OCI-LY1 (cell line): Measurements from ENCODE around the gene PLCG1.

Experiments
- H2AFZ ChIP-seq: fragments of 200-600 bp; sonication (generic), shearing (Covaris generic); 2 replicates; pipeline ENCODE4 v1.6.0; 2014; ENCODE audit warnings: antibody characterized with exemption, mild to moderate bottlenecking, low read length
- H3F3A ChIP-seq: fragments of 200-600 bp; sonication (generic), shearing (Covaris generic); 2 replicates; pipeline ENCODE4 v1.6.0; 2014; ENCODE audit warnings: mild to moderate bottlenecking, antibody characterized with exemption, low read length, moderate library complexity; ENCODE audit not compliant: insufficient read depth
- H3K27ac ChIP-seq: fragments of 200-600 bp; sonication (generic); 2 replicates; pipeline ENCODE4 v1.5.1; 2014; ENCODE audit warnings: low read length, mixed run types, mild to moderate bottlenecking, low read depth; ENCODE audit not compliant: poor library complexity, severe bottlenecking
- H3K27me3 ChIP-seq: fragments of 200-600 bp; sonication (generic); 2 replicates; pipeline ENCODE4 v1.6.0; 2014; ENCODE audit warnings: antibody characterized with exemption, mild to moderate bottlenecking, low read length, moderate library complexity; ENCODE audit not compliant: insufficient read depth
- H3K36me3 ChIP-seq: fragments of 200-600 bp; sonication (generic); 2 replicates; pipeline ENCODE4 v1.6.1; 2014; ENCODE audit warnings: mild to moderate bottlenecking, antibody characterized with exemption, low read length, moderate library complexity, mixed read lengths; ENCODE audit not compliant: insufficient read depth
- H3K4me1 ChIP-seq: fragments of 200-600 bp; sonication (generic); 2 replicates; pipeline ENCODE4 v1.5.1; 2014; ENCODE audit warnings: mild to moderate bottlenecking, low read length, moderate library complexity; ENCODE audit not compliant: insufficient read depth, severe bottlenecking
- H3K4me2 ChIP-seq: fragments of 200-600 bp; sonication (generic), shearing (Covaris generic); 2 replicates; pipeline ENCODE4 v1.6.1; 2014; ENCODE audit warnings: low read length
- H3K4me3 ChIP-seq: fragments of 200-600 bp; sonication (generic); 2 replicates; pipeline ENCODE4 v1.5.1; 2014; ENCODE audit warnings: low read length, low read depth, mild to moderate bottlenecking, mixed read lengths; ENCODE audit not compliant: poor library complexity, severe bottlenecking
- H3K79me2 ChIP-seq: fragments of 200-600 bp; shearing (Covaris generic); 2 replicates; pipeline ENCODE4 v1.6.1; 2016; ENCODE audit warnings: mixed run types, low read length, mixed read lengths; ENCODE audit not compliant: insufficient read depth
- H3K9ac ChIP-seq: fragments of 200-600 bp; sonication (generic), shearing (Covaris generic); 2 replicates; pipeline ENCODE4 v1.6.1; 2014; ENCODE audit warnings: mild to moderate bottlenecking, low read length, mixed read lengths
- H3K9me2 ChIP-seq: fragments of 200-600 bp; sonication (generic), shearing (Covaris generic); 2 replicates; pipeline ENCODE4 v1.6.1; 2014; ENCODE audit warnings: low read depth, mild to moderate bottlenecking, low read length, mixed read lengths
- H3K9me3 ChIP-seq: fragments of 200-600 bp; shearing (Covaris generic); 2 replicates; pipeline ENCODE4 v1.6.1; 2014; ENCODE audit warnings: low read length, mixed read lengths
- H4K20me1 ChIP-seq: fragments of 200-600 bp; sonication (generic), shearing (Covaris generic); 2 replicates; pipeline ENCODE4 v1.6.0; 2016; ENCODE audit warnings: mild to moderate bottlenecking, low read length; ENCODE audit not compliant: insufficient read depth
- EZH2 ChIP-seq: fragments of 200-600 bp; sonication (generic), shearing (Covaris generic); IDR thresholded peaks from 2 replicates; pipeline ENCODE4 v1.8.0; 2017; ENCODE audit warnings: borderline replicate concordance, mixed run types, mild to moderate bottlenecking, antibody characterized with exemption, low read length, moderate library complexity, mixed read lengths
- TF ChIP-seq, protein P1 (sequence below): fragments of 200-600 bp; sonication (generic), shearing (Covaris generic); IDR thresholded peaks from 2 replicates; pipeline ENCODE4 v1.5.1; 2017; ENCODE audit warnings: mild to moderate bottlenecking, antibody characterized with exemption, low read length, moderate library complexity, mixed read lengths

Gene PLCG1

DNA sequence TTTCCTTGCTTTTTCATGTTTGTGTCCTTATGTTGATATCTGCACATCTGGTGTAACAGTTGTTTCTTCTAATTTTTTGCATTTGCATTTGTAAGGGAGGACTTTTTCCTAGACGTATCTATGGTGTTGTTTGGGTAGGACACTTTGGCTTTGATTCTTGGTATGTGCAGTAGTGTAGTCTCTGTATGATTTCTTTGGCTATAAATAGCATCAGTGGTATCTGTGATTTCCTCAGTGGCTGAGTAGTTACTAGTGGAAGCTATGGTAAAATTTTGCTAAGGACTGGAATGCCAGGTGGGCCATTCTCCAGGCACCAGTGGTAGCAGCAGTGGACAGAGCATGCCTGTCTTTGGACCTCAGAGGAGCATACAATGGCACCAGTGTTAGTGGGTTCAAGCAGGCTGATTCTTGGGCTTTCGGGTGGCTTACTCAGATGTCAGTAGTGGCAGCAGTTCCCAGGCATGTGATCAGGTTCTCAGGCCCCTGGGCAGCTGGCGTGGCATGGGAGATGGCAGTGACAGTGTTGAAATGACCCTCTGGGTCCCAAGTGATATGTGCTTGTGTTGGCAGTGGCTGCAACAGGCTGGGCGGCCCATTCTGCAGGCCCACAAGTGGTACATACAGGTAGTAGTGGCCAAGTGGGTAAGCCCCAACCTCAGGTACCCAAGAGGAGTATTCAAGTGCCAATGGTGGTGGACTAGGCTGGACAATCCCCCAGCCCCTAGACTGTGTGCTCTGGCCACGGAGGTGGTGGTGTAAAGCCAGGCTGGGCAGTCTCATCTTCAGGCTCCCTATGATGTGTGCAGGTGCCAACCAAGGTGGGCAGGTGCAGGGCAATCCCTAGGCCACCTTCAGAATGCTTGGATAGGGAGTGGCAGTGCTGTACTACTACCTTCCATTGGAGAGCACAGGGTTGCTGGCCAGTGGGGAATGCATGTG, 54.5 kb downstream of the PLCG1 start:
- H3K27ac ChIP-seq = no peak overlapping the region
- peaks cover 19% of the 10 kb centered on the region for H3K9me3 ChIP-seq
- no peaks in the 10 kb centered on the region for H4K20me1 ChIP-seq
- no peaks in the 10 kb centered on the region for H3K79me2 ChIP-seq
- TF ChIP-seq, protein P1, sequence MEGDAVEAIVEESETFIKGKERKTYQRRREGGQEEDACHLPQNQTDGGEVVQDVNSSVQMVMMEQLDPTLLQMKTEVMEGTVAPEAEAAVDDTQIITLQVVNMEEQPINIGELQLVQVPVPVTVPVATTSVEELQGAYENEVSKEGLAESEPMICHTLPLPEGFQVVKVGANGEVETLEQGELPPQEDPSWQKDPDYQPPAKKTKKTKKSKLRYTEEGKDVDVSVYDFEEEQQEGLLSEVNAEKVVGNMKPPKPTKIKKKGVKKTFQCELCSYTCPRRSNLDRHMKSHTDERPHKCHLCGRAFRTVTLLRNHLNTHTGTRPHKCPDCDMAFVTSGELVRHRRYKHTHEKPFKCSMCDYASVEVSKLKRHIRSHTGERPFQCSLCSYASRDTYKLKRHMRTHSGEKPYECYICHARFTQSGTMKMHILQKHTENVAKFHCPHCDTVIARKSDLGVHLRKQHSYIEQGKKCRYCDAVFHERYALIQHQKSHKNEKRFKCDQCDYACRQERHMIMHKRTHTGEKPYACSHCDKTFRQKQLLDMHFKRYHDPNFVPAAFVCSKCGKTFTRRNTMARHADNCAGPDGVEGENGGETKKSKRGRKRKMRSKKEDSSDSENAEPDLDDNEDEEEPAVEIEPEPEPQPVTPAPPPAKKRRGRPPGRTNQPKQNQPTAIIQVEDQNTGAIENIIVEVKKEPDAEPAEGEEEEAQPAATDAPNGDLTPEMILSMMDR = no peak
- no peak for TF ChIP-seq EZH2
- H3K4me2 ChIP-seq = no peak overlapping the region
- no peaks in the 10 kb centered on the region for H3K4me1 ChIP-seq
- H3K9me2 ChIP-seq = no peaks in the 10 kb centered on the region
- H3K4me3 ChIP-seq = no peak overlapping the region
- no peak overlapping the region for H2AFZ ChIP-seq
- no peaks in the 10 kb centered on the region for H3F3A ChIP-seq
- 0 out of 2 replicates have a peak, but pooled peaks cover 5% of the 10 kb centered on the region for H3K36me3 ChIP-seq
- no peak overlapping the region for H3K9ac ChIP-seq
- H3K27me3 ChIP-seq = no peaks in the 10 kb centered on the region

DNA sequence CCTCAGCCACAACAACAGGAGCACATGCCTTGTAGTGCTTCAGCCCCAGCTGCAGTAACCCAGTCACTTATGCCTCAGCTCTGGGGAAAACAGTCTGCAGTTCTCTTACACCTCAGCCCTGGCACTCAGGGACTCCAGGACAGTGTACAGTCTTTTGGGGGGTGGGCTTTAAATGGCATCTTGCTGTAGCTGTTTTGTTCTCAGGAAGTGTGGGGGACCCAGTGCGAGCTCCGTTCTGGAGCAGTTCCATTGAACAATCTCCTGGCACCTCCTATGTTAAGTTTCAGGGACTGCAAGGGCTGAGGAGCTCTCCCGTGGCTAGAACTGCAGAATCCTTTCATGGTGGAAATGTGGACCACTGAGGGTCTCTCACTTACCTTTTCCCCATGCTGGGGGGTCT, 55.2 kb downstream of the PLCG1 start:
- no peaks in the 10 kb centered on the region for H3K4me1 ChIP-seq
- H3K9ac ChIP-seq = no peak overlapping the region
- H3K79me2 ChIP-seq = no peaks in the 10 kb centered on the region
- no peak overlapping the region for H3K4me3 ChIP-seq
- H2AFZ ChIP-seq = no peak overlapping the region
- H3K27ac ChIP-seq = no peak overlapping the region
- no peaks in the 10 kb centered on the region for H4K20me1 ChIP-seq
- TF ChIP-seq, protein P1 = no peak
- TF ChIP-seq EZH2 = no peak
- no peaks in the 10 kb centered on the region for H3K9me2 ChIP-seq
- no peak overlapping the region for H3K4me2 ChIP-seq
- peaks cover 19% of the 10 kb centered on the region for H3K9me3 ChIP-seq
- H3K36me3 ChIP-seq = 0 out of 2 replicates have a peak, but pooled peaks cover 5% of the 10 kb centered on the region
- H3K27me3 ChIP-seq = no peaks in the 10 kb centered on the region
- no peaks in the 10 kb centered on the region for H3F3A ChIP-seq

DNA sequence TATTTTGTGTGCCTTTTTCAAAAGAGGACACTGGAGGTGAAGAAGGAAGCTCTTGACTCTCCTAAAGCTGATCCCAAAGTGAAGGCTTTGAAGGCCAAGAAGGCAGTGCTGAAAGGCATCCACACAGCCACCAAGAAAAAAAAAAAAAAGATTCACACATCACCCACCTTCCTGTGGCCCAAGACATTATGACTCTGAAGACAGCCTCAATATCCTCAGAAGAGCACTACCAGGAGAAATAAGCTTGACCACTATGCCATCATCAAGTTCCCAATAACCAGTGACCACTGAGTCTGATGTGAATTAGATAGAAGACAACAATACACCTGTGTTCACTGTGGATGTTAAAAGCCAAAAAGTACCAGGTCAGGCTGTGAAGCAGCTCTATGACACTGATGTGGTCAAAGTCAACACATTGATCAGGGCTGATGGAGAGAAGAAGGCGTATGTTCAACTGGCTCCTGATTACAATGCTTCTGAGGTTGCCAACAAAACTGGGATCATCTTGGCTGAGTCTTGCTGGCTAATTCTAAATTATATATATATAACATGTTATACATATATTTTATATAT, 59.4 kb downstream of the PLCG1 start:
- H3F3A ChIP-seq = no peaks in the 10 kb centered on the region
- H3K36me3 ChIP-seq = 0 out of 2 replicates have a peak, but pooled peaks cover 1% of the 10 kb centered on the region
- H3K9me3 ChIP-seq = peaks cover 6% of the 10 kb centered on the region; the same call in 1 of the 2 replicates
- H3K9ac ChIP-seq = no peak overlapping the region
- no peaks in the 10 kb centered on the region for H3K79me2 ChIP-seq
- TF ChIP-seq EZH2 = no peak
- TF ChIP-seq, protein P1 = no peak
- no peaks in the 10 kb centered on the region for H4K20me1 ChIP-seq
- no peak overlapping the region for H3K27ac ChIP-seq
- H3K4me1 ChIP-seq = no peaks in the 10 kb centered on the region
- no peak overlapping the region for H2AFZ ChIP-seq
- H3K9me2 ChIP-seq = no peaks in the 10 kb centered on the region
- no peak overlapping the region for H3K4me3 ChIP-seq
- H3K27me3 ChIP-seq = no peaks in the 10 kb centered on the region
- no peak overlapping the region for H3K4me2 ChIP-seq
